CD4-positive, alpha-beta T cell treated with Interleukin-17A for 4 hours (primary cell): ENCODE results near the gene ARHGAP33.
"Not testable (repeated sequence)": the region's sequence is repeated elsewhere in the genome, so short reads cannot be mapped to it uniquely, and the experiment has no call there.

ENCODE experiments used
- DNase-seq: peaks from one replicate; pipeline ENCODE4 v3.0.0-alpha.2; 2020; ENCODE audit warnings: mixed read lengths

The ARHGAP33 gene

GRCh38 chr19:35796645-35797542 lies 21.5 kb downstream of the ARHGAP33 start:
- no peak for DNase-seq

GRCh38 chr19:35797663-35798062 lies 22.3 kb downstream of the ARHGAP33 start:
- DNase-seq = peak; percentile 8

- DNase-seq = no peak
These were observed 26.5 kb downstream of the ARHGAP33 start for GRCh38 chr19:35801828-35802227.

- DNase-seq = no peak
These were observed 30.2 kb downstream of the ARHGAP33 start for GRCh38 chr19:35805526-35806102.

- DNase-seq = no peak
These were observed 31.2 kb downstream of the ARHGAP33 start for GRCh38 chr19:35806597-35806996.

- no peak for DNase-seq
These were observed 32.3 kb downstream of the ARHGAP33 start for GRCh38 chr19:35807633-35808032.

- no peak for DNase-seq
These were observed 36.2 kb downstream of the ARHGAP33 start for GRCh38 chr19:35811317-35812219.

- DNase-seq = no peak
These were observed 37.1 kb downstream of the ARHGAP33 start, which contains the start of gene PRODH2 for GRCh38 chr19:35812220-35813042. TSS of gene PRODH2 (minus strand) at chr19:35812845. CDS start at chr19:35812805, 40 bp downstream.

- DNase-seq = no peak
These were observed 37.9 kb downstream of the ARHGAP33 start for GRCh38 chr19:35813043-35813890.

GRCh38 chr19:35816262-35816661 lies 40.9 kb downstream of the ARHGAP33 start:
- DNase-seq = no peak

GRCh38 chr19:35816846-35817245 lies 41.5 kb downstream of the ARHGAP33 start:
- no peak for DNase-seq

GRCh38 chr19:35818445-35818844 lies 43.1 kb downstream of the ARHGAP33 start:
- DNase-seq = no peak

GRCh38 chr19:35822579-35822978 lies 47.2 kb downstream of the ARHGAP33 start:
- no peak for DNase-seq

GRCh38 chr19:35824150-35824549 lies 48.8 kb downstream of the ARHGAP33 start:
- no peak for DNase-seq

GRCh38 chr19:35828692-35829301 lies 53.4 kb downstream of the ARHGAP33 start:
- DNase-seq = peak; percentile 57

GRCh38 chr19:35830986-35831385 lies 55.6 kb downstream of the ARHGAP33 start:
- DNase-seq = no peak

GRCh38 chr19:35832054-35832453 lies 56.7 kb downstream of the ARHGAP33 start:
- no peak for DNase-seq

- no peak for DNase-seq
These were observed 58.6 kb downstream of the ARHGAP33 start for GRCh38 chr19:35833972-35834371.

- DNase-seq = not testable (repeated sequence)
These were observed 60.7 kb downstream of the ARHGAP33 start for GRCh38 chr19:35836096-35836495.
